HepG2 (cell line): ENCODE measurements around the gene CEP68. TPM values are rescaled to one million over a fixed set of nuclear protein-coding genes. Genes with fewer than 3 reads are reported as not detected.

ENCODE experiments used
- AGO1 ChIP-seq: fragments of 200-400 bp; formaldehyde crosslinking; IDR thresholded peaks from 2 replicates; pipeline ENCODE4 v1.6.1; 2017; ENCODE audit warnings: mild to moderate bottlenecking, low read depth, low read length, moderate library complexity; ENCODE audit not compliant: poor library complexity, severe bottlenecking
- CHD2 ChIP-seq: IDR thresholded peaks from 2 replicates; pipeline ENCODE4 v1.6.1; 2011; ENCODE audit warnings: low read depth, low read length, improper control_type of control experiment
- FIP1L1 ChIP-seq: fragments of 200-400 bp; formaldehyde crosslinking; IDR thresholded peaks from 2 replicates; pipeline ENCODE4 v1.6.1; 2018; ENCODE audit warnings: low read depth, mild to moderate bottlenecking, low read length, moderate library complexity, borderline replicate concordance; ENCODE audit not compliant: insufficient read depth
- HNF4A ChIP-seq: sonication (generic); formaldehyde crosslinking; IDR thresholded peaks from 2 replicates; pipeline ENCODE4 v1.4.0; 2020; ENCODE audit warnings: missing genetic modification reagents
- KDM3A ChIP-seq: IDR thresholded peaks from 2 replicates; pipeline ENCODE4 v1.6.1; 2018; ENCODE audit warnings: low read depth, missing compliant biosample characterization
- MNT ChIP-seq: fragments of 450-650 bp; IDR thresholded peaks from 2 replicates; pipeline ENCODE4 v1.6.1; 2016
- NR1H2 ChIP-seq: sonication (generic); formaldehyde crosslinking; IDR thresholded peaks from 2 replicates; pipeline ENCODE4 v1.8.1; 2022; ENCODE audit warnings: low read depth, missing genetic modification reagents, borderline replicate concordance
- POLR2A ChIP-seq, 2 experiments: IDR thresholded peaks; 2 replicates each; pipeline ENCODE4 v1.6.1; 2011; ENCODE audit warnings: low read depth in 2 of 2, low read length in 2 of 2, mild to moderate bottlenecking in 1 of 2, moderate library complexity in 1 of 2; ENCODE audit not compliant: insufficient read depth in 1 of 2
- TAF15 ChIP-seq: fragments of 200-400 bp; formaldehyde crosslinking; IDR thresholded peaks from one replicate; pipeline ENCODE4 v1.6.1; 2018; ENCODE audit warnings: mild to moderate bottlenecking, low read depth, low read length; ENCODE audit not compliant: poor library complexity, severe bottlenecking
- TARDBP ChIP-seq: sonication (generic); formaldehyde crosslinking; IDR thresholded peaks from 2 replicates; pipeline ENCODE4 v1.8.0; 2022; ENCODE audit warnings: mild to moderate bottlenecking, missing genetic modification reagents
- THYN1 ChIP-seq: sonication (generic); formaldehyde crosslinking; IDR thresholded peaks from 2 replicates; pipeline ENCODE4 v1.8.1; 2023; ENCODE audit warnings: low read depth, mild to moderate bottlenecking, moderate library complexity, missing genetic modification reagents, borderline replicate concordance
- ZFP90 ChIP-seq: sonication (generic); formaldehyde crosslinking; IDR thresholded peaks from 2 replicates; pipeline ENCODE4 v1.8.0; 2022; ENCODE audit warnings: missing genetic modification reagents, mild to moderate bottlenecking, inconsistent platforms, borderline replicate concordance
- ZMYM3 ChIP-seq: sonication (generic); formaldehyde crosslinking; IDR thresholded peaks from 2 replicates; pipeline ENCODE4 v1.5.1; 2020; ENCODE audit warnings: mild to moderate bottlenecking, missing genetic modification reagents
- ZNF282 ChIP-seq: fragments of 450-650 bp; IDR thresholded peaks from 2 replicates; pipeline ENCODE4 v1.6.1; 2018; ENCODE audit not compliant: partially characterized antibody
- polyA plus RNA-seq, 8 experiments: library from polyadenylated mRNA; depleted of rRNA in 3 of 8; stranded (reverse) in 7 of 8; unstranded in 1 of 8; fragments of >200 nt; fragmentation: Illumina TruSeq in 4 of 8; extraction: Trizol in 4 of 8; gene quantifications; 2 replicates each; pipeline versions ENCODE4 v1.2.1 to v1.2.3, GENCODE V29; 2011 to 2016; ENCODE audit warnings: low read depth in 4 of 8, missing spikeins in 1 of 8, mixed read lengths in 1 of 8; ENCODE audit not compliant: insufficient read depth in 1 of 8
- total RNA-seq, 5 experiments: library from RNA; depleted of rRNA; stranded (reverse); fragments of >200 nt; fragmentation: Illumina TruSeq; extraction: Trizol; gene quantifications; 2 replicates each; pipeline ENCODE4 v1.2.3, GENCODE V29; 2016; ENCODE audit warnings: low read depth in 1 of 5
- TF ChIP-seq, protein P1 (sequence below), 2 experiments: sonication (generic) in 1 of 2; formaldehyde crosslinking in 1 of 2; IDR thresholded peaks; 2 replicates each; pipeline versions ENCODE4 v1.6.1 to v1.9.0; 2014 to 2022; ENCODE audit warnings: antibody characterized with exemption in 1 of 2, borderline replicate concordance in 1 of 2, inconsistent platforms in 1 of 2, low read depth in 1 of 2, missing genetic modification reagents in 1 of 2
- TF ChIP-seq, protein P2 (sequence below): sonication (generic); formaldehyde crosslinking; IDR thresholded peaks from 2 replicates; pipeline ENCODE4 v1.5.0; 2020; ENCODE audit warnings: mild to moderate bottlenecking, missing genetic modification reagents
- TF ChIP-seq, protein P3 (sequence below): sonication (generic); formaldehyde crosslinking; IDR thresholded peaks from 2 replicates; pipeline ENCODE4 v1.5.1; 2020; ENCODE audit warnings: missing genetic modification reagents, mild to moderate bottlenecking, borderline replicate concordance

The CEP68 gene
- total and polyA plus RNA-seq, 2 of the 13 experiments (the other 11 are each of a cell fraction or from before 2014, with no cell fraction given), result 5.7 to 9.3 TPM

DNA sequence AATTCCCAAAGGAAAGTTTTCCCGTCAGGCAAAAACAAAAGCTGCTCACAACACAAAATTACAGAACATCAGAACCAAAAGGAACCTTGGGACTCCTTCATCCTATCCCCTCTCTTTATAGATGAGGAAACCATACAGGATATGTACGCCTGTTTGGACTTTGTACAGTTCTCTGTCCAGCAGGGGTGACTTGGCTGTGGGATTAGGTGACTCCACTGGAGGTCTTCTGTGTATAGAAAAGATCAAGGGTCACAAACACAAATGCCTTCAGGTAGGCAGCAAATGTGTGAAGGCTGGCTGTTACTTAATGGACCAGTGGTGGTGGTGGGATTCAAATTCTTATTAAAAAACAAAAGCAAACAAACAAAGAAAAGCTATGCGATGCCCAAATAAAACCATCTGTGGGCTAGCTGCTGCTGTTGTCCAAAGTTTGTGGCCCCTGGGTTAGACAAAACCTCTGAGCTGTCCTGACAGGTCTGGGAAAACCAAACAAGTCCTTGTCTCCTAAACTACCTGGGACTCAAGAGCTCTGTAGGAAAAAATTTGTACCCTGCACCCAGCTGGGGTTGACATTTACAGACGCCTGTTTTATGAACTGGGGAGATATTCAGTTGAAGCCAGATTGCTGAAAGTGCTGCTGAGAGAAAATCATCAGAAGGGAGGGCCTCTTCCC, 1.3 kb upstream of the CEP68 start (continued):
- TF ChIP-seq ZMYM3 (CRISPR knock-in tag) (no peak), HNF4A (peak; percentile 94), TAF15 (no peak), ZNF282 (no peak), NR1H2 (no peak), FIP1L1 (no peak), THYN1 (CRISPR knock-in tag) (no peak), TARDBP (CRISPR knock-in tag) (no peak), AGO1 (no peak), ZFP90 (CRISPR knock-in tag) (no peak), CHD2 (no peak), KDM3A (CRISPR knock-in tag) (no peak), POLR2A (IDR thresholded peaks at IDR 0.05; ENCODE audit: insufficient read depth in 1 of 2, low read depth in 2 of 2, low read length in 2 of 2) (no peak), MNT (no peak)
- TF ChIP-seq, protein P1, sequence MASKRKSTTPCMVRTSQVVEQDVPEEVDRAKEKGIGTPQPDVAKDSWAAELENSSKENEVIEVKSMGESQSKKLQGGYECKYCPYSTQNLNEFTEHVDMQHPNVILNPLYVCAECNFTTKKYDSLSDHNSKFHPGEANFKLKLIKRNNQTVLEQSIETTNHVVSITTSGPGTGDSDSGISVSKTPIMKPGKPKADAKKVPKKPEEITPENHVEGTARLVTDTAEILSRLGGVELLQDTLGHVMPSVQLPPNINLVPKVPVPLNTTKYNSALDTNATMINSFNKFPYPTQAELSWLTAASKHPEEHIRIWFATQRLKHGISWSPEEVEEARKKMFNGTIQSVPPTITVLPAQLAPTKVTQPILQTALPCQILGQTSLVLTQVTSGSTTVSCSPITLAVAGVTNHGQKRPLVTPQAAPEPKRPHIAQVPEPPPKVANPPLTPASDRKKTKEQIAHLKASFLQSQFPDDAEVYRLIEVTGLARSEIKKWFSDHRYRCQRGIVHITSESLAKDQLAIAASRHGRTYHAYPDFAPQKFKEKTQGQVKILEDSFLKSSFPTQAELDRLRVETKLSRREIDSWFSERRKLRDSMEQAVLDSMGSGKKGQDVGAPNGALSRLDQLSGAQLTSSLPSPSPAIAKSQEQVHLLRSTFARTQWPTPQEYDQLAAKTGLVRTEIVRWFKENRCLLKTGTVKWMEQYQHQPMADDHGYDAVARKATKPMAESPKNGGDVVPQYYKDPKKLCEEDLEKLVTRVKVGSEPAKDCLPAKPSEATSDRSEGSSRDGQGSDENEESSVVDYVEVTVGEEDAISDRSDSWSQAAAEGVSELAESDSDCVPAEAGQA (IDR thresholded peaks at IDR 0.05; ENCODE audit: low read depth), result no peak
- TF ChIP-seq, protein P1 (CRISPR knock-in tag; IDR thresholded peaks at IDR 0.05; ENCODE audit: borderline replicate concordance), result no peak
- TF ChIP-seq, protein P2, sequence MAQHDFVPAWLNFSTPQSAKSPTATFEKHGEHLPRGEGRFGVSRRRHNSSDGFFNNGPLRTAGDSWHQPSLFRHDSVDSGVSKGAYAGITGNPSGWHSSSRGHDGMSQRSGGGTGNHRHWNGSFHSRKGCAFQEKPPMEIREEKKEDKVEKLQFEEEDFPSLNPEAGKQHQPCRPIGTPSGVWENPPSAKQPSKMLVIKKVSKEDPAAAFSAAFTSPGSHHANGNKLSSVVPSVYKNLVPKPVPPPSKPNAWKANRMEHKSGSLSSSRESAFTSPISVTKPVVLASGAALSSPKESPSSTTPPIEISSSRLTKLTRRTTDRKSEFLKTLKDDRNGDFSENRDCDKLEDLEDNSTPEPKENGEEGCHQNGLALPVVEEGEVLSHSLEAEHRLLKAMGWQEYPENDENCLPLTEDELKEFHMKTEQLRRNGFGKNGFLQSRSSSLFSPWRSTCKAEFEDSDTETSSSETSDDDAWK (CRISPR knock-in tag), result no peak
- TF ChIP-seq, protein P3, sequence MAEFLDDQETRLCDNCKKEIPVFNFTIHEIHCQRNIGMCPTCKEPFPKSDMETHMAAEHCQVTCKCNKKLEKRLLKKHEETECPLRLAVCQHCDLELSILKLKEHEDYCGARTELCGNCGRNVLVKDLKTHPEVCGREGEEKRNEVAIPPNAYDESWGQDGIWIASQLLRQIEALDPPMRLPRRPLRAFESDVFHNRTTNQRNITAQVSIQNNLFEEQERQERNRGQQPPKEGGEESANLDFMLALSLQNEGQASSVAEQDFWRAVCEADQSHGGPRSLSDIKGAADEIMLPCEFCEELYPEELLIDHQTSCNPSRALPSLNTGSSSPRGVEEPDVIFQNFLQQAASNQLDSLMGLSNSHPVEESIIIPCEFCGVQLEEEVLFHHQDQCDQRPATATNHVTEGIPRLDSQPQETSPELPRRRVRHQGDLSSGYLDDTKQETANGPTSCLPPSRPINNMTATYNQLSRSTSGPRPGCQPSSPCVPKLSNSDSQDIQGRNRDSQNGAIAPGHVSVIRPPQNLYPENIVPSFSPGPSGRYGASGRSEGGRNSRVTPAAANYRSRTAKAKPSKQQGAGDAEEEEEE (CRISPR knock-in tag), result no peak
